Measurements from ENCODE around the gene NBAS. TPM values are rescaled to one million over a fixed set of nuclear protein-coding genes. Genes with fewer than 3 reads are reported as not detected.

NBAS gene
- total and polyA plus RNA-seq, 2 donors (not counting 1 experiment from before 2014, with no cell fraction given), result 27.0 to 124 TPM

DNA sequence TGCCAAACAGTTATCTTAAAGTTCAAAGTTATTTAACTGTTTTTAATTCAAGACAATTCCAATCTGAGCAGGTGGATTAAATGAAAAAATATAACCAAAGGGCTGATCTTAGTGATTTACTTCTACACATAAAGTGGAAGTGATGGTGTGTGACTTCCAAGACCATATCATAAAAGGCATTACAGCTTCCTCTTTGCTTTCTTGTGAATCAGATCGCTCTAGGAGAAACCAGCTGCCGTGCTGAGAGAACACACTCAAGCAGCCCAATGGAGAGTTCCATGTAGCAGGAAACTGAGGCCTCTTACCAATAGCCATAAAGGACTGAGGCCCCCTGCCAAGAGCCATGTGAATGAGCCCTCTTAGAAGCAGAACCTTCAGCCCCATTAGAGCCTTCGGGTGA is 197.4 kb downstream of the NBAS start:
- no peak overlapping the region for H2AFZ ChIP-seq (ENCODE audit: low read length)
- TF ChIP-seq EZH2 (IDR thresholded peaks at IDR 0.05; ENCODE audit: low read length, missing control alignments), result no peak
- TF ChIP-seq, protein P1, sequence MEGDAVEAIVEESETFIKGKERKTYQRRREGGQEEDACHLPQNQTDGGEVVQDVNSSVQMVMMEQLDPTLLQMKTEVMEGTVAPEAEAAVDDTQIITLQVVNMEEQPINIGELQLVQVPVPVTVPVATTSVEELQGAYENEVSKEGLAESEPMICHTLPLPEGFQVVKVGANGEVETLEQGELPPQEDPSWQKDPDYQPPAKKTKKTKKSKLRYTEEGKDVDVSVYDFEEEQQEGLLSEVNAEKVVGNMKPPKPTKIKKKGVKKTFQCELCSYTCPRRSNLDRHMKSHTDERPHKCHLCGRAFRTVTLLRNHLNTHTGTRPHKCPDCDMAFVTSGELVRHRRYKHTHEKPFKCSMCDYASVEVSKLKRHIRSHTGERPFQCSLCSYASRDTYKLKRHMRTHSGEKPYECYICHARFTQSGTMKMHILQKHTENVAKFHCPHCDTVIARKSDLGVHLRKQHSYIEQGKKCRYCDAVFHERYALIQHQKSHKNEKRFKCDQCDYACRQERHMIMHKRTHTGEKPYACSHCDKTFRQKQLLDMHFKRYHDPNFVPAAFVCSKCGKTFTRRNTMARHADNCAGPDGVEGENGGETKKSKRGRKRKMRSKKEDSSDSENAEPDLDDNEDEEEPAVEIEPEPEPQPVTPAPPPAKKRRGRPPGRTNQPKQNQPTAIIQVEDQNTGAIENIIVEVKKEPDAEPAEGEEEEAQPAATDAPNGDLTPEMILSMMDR (conservative IDR thresholded peaks at IDR 0.05 in 1 of 2, IDR thresholded peaks at IDR 0.05 in 1 of 2; ENCODE audit: low read depth in 1 of 2, low read length in 2 of 2), result no peak
- peaks cover 2% of the 10 kb centered on the region for H3K4me1 ChIP-seq (ENCODE audit: control insufficient read depth, extremely low read depth, insufficient read depth, low read length)
- H3K36me3 ChIP-seq (ENCODE audit: control insufficient read depth, insufficient read depth, low read length), result no peaks in the 10 kb centered on the region
- no peak overlapping the region for H3K27ac ChIP-seq (ENCODE audit: insufficient read depth, low read length)
- H3K4me3 ChIP-seq (replicated peaks in 1 of 4; ENCODE audit: control extremely low read depth in 1 of 4, insufficient read depth in 1 of 4, low read depth in 3 of 4, low read length in 4 of 4), result no peak overlapping the region
- H3K79me2 ChIP-seq (ENCODE audit: control insufficient read depth, insufficient read depth, low read length), result no peaks in the 10 kb centered on the region
- H3K4me2 ChIP-seq (ENCODE audit: extremely low read depth, insufficient read depth, low read length), result no peak overlapping the region
- DNase-seq (ENCODE audit: low read depth in 2 of 2), result no peak
- no peaks in the 10 kb centered on the region for H3K9me3 ChIP-seq (ENCODE audit: control insufficient read depth, insufficient read depth, low read depth, low read length)
- no peaks in the 10 kb centered on the region for H4K20me1 ChIP-seq (ENCODE audit: control insufficient read depth, extremely low read depth, insufficient read depth, low read length)
- no peak overlapping the region for H3K9ac ChIP-seq (ENCODE audit: insufficient read depth, low read length)
- no peaks in the 10 kb centered on the region for H3K27me3 ChIP-seq (ENCODE audit: control insufficient read depth, insufficient read depth, low read length)

DNA sequence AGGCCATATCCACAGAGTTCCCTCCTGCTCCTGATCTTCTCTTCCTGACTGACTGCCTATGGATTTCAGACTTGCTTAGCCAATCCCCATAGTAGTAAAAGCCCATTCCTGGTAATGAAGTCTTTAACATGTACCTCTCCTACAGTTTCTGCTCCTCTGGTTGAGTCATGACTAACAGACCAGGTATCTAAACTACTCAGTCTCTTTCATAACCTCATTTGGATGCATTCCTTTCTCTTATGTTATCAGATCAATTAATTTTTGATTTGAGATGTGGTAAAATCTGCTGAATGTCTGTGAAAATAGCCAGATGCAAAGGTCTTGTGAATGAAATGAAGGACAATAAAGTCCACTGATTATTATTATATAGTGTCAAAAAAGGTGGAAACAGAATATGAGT is 198.0 kb downstream of the NBAS start:
- Histone ChIP-seq H3K36me3 (ENCODE audit: control insufficient read depth, insufficient read depth, low read length) (no peaks in the 10 kb centered on the region), H4K20me1 (ENCODE audit: control insufficient read depth, extremely low read depth, insufficient read depth, low read length) (no peaks in the 10 kb centered on the region), H3K4me2 (ENCODE audit: extremely low read depth, insufficient read depth, low read length) (no peak overlapping the region), H3K27ac (ENCODE audit: insufficient read depth, low read length) (no peak overlapping the region), H2AFZ (ENCODE audit: low read length) (no peak overlapping the region), H3K79me2 (ENCODE audit: control insufficient read depth, insufficient read depth, low read length) (no peaks in the 10 kb centered on the region), H3K27me3 (ENCODE audit: control insufficient read depth, insufficient read depth, low read length) (no peaks in the 10 kb centered on the region), H3K4me3 (replicated peaks in 1 of 4; ENCODE audit: control extremely low read depth in 1 of 4, insufficient read depth in 1 of 4, low read depth in 3 of 4, low read length in 4 of 4) (no peak overlapping the region), H3K4me1 (ENCODE audit: control insufficient read depth, extremely low read depth, insufficient read depth, low read length) (peaks cover 2% of the 10 kb centered on the region), H3K9ac (ENCODE audit: insufficient read depth, low read length) (no peak overlapping the region), H3K9me3 (ENCODE audit: control insufficient read depth, insufficient read depth, low read depth, low read length) (no peaks in the 10 kb centered on the region)
- TF ChIP-seq, protein P1 (conservative IDR thresholded peaks at IDR 0.05 in 1 of 2, IDR thresholded peaks at IDR 0.05 in 1 of 2; ENCODE audit: low read depth in 1 of 2, low read length in 2 of 2), result no peak
- no peak for TF ChIP-seq EZH2 (IDR thresholded peaks at IDR 0.05; ENCODE audit: low read length, missing control alignments)
- DNase-seq (ENCODE audit: low read depth in 2 of 2), result peak in 1 of 2 donors; percentile 88

DNA sequence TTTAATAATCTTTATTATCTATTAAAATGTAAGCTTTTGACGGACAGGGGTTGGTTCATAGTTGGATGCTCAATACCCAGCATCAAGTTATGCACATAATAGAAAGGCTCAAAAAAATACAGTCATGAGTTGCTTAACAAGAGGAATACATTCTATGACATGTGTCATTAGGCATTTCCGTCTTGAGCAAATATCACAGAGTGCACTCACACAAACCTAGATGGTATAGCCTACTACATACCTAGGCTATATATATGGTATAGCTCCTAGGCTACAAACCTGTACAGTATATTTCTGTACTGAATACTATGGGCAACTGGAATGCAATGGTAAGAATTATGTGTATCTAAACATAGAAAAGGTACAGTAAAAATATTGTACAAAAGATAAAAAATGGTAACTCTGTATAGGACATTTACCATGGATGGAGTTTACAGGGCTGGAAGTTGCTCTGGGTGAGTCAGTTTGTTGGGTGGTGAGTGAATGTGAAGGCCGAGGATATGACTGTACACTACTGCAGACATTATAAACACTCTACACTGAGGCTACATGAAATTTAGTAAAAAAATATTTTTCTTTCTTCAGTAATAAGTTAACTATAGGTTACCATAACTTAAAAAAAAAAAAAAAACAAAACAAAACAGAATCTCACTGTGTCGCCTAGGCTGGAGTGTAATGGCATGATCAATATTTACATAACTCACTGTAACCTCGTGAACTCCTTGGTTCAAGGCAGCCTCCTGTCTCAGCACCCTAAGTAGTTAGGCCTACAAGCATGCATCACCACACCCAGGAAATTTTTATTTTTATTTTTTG is 201.2 kb downstream of the NBAS start:
- H3K9ac ChIP-seq (ENCODE audit: insufficient read depth, low read length), result no peak overlapping the region
- H3K4me2 ChIP-seq (ENCODE audit: extremely low read depth, insufficient read depth, low read length), result peak overlapping the region; percentile 20
- no peaks in the 10 kb centered on the region for H3K27me3 ChIP-seq (ENCODE audit: control insufficient read depth, insufficient read depth, low read length)
- peak overlapping the region; percentile 71 for H3K27ac ChIP-seq (ENCODE audit: insufficient read depth, low read length)
- H3K79me2 ChIP-seq (ENCODE audit: control insufficient read depth, insufficient read depth, low read length), result no peaks in the 10 kb centered on the region
- TF ChIP-seq, protein P1 (conservative IDR thresholded peaks at IDR 0.05 in 1 of 2, IDR thresholded peaks at IDR 0.05 in 1 of 2; ENCODE audit: low read depth in 1 of 2, low read length in 2 of 2), result no peak
- no peak for TF ChIP-seq EZH2 (IDR thresholded peaks at IDR 0.05; ENCODE audit: low read length, missing control alignments)
- DNase-seq (ENCODE audit: low read depth in 2 of 2), result peak; percentile 79 to 89
- H4K20me1 ChIP-seq (ENCODE audit: control insufficient read depth, extremely low read depth, insufficient read depth, low read length), result no peaks in the 10 kb centered on the region
- no peak overlapping the region for H3K4me3 ChIP-seq (replicated peaks in 1 of 4; ENCODE audit: control extremely low read depth in 1 of 4, insufficient read depth in 1 of 4, low read depth in 3 of 4, low read length in 4 of 4)
- H3K9me3 ChIP-seq (ENCODE audit: control insufficient read depth, insufficient read depth, low read depth, low read length), result no peaks in the 10 kb centered on the region
- no peak overlapping the region for H2AFZ ChIP-seq (ENCODE audit: low read length)
- no peaks in the 10 kb centered on the region for H3K36me3 ChIP-seq (ENCODE audit: control insufficient read depth, insufficient read depth, low read length)
- H3K4me1 ChIP-seq (ENCODE audit: control insufficient read depth, extremely low read depth, insufficient read depth, low read length), result peaks cover 2% of the 10 kb centered on the region
